Testis (tissue), 2 donors: ENCODE data around the gene NIPBL.

Experiments used
- CTCF ChIP-seq, 3 experiments: fragments of 450-650 bp in 2 of 3; fragments of 200-600 bp in 1 of 3; sonication (generic) in 1 of 3; IDR thresholded peaks; one replicate each; pipeline ENCODE4 v1.5.1; 2016 to 2019; ENCODE audit warnings: antibody characterized with exemption in 3 of 3, mild to moderate bottlenecking in 2 of 3, moderate library complexity in 1 of 3
- POLR2A ChIP-seq: fragments of 450-650 bp; IDR thresholded peaks from one replicate; pipeline ENCODE4 v1.6.1; 2017; ENCODE audit warnings: antibody characterized with exemption, mild to moderate bottlenecking, moderate library complexity

- TF ChIP-seq CTCF (IDR thresholded peaks at IDR 0.05) (no peak), POLR2A (no peak)
Measured at GRCh38 chr5:36938129-36938528, 61.6 kb downstream of the NIPBL start.
